Stomach (tissue), 4 donors: ENCODE results near the gene SAMD1.

Experiments used
- EP300 ChIP-seq: sonication (generic); formaldehyde crosslinking; IDR thresholded peaks from one replicate; pipeline ENCODE4 v1.6.1; 2017; ENCODE audit warnings: antibody characterized with exemption
- POLR2A ChIP-seq, 4 donors: fragments of 450-650 bp; IDR thresholded peaks; one replicate each; pipeline ENCODE4 v1.6.1; 2016; ENCODE audit warnings: antibody characterized with exemption in 4 of 4, control low read depth in 2 of 4, mild to moderate bottlenecking in 1 of 4, moderate library complexity in 1 of 4
- POLR2AphosphoS5 ChIP-seq, 3 donors: sonication (generic); formaldehyde crosslinking; IDR thresholded peaks; one replicate each; pipeline ENCODE4 v1.6.1; 2016; ENCODE audit warnings: antibody characterized with exemption in 3 of 3
- TF ChIP-seq, protein P1 (sequence below), 7 experiments: fragments of 450-650 bp in 4 of 7; fragments of 200-600 bp in 3 of 7; sonication (generic) in 3 of 7; IDR thresholded peaks; one replicate each; pipeline ENCODE4 v1.5.1; 2016 to 2019; ENCODE audit warnings: antibody characterized with exemption in 7 of 7, control low read depth in 2 of 7, mild to moderate bottlenecking in 1 of 7

DNA sequence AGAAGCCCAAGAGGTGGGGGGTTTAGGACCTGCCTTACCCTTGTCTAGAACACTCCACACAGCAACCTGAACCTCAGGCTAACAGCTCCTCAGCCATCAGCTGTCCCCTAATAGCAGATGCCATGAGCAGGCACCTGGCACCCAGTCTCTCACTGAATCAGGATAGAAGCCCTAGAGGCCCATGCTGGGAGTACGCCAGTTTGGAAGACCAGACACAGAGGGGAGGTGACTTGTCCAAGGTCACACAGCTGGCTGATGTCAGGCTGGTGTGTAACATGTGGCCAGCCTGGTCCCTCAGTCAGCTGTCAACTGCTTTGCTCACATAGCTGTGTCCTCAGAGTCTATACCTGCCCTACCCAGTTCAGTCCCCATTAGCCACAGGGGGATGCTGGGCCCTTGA lies 12.8 kb upstream of the SAMD1 start:
- TF ChIP-seq POLR2AphosphoS5 (IDR thresholded peaks at IDR 0.05) (no peak), POLR2A (IDR thresholded peaks at IDR 0.05) (no peak), EP300 (no peak)
- TF ChIP-seq, protein P1, sequence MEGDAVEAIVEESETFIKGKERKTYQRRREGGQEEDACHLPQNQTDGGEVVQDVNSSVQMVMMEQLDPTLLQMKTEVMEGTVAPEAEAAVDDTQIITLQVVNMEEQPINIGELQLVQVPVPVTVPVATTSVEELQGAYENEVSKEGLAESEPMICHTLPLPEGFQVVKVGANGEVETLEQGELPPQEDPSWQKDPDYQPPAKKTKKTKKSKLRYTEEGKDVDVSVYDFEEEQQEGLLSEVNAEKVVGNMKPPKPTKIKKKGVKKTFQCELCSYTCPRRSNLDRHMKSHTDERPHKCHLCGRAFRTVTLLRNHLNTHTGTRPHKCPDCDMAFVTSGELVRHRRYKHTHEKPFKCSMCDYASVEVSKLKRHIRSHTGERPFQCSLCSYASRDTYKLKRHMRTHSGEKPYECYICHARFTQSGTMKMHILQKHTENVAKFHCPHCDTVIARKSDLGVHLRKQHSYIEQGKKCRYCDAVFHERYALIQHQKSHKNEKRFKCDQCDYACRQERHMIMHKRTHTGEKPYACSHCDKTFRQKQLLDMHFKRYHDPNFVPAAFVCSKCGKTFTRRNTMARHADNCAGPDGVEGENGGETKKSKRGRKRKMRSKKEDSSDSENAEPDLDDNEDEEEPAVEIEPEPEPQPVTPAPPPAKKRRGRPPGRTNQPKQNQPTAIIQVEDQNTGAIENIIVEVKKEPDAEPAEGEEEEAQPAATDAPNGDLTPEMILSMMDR (IDR thresholded peaks at IDR 0.05) = no peak
